ENCODE measurements around the gene TTC9. TPM values are rescaled to one million over a fixed set of nuclear protein-coding genes. Genes with fewer than 3 reads are reported as not detected.

The TTC9 gene
- polyA plus RNA-seq, 1 donor: 1.9 TPM

Other genes starting within 250 kb of the TTC9 start
- 42.5 TPM for gene SYNJ2BP, start 224.8 kb upstream of the TTC9 start, polyA plus RNA-seq
- 0.09 TPM for gene ADAM21, start 189.7 kb upstream of the TTC9 start, polyA plus RNA-seq
- 0.06 TPM for gene ADAM20, start 106.9 kb upstream of the TTC9 start, polyA plus RNA-seq
- gene MED6, start 41.3 kb upstream of the TTC9 start, polyA plus RNA-seq: 31.6 TPM
- 3.7 TPM for gene MAP3K9, start 167.6 kb downstream of the TTC9 start, polyA plus RNA-seq

Measured in large intestine (tissue), 1 donor.